ENCODE data around the gene TMTC1. TPM values are rescaled to one million over a fixed set of nuclear protein-coding genes. Genes with fewer than 3 reads are reported as not detected.
A peak's percentile ranks its signal among the peaks of the same experiment; 100 is the strongest.

Gene TMTC1
- total and polyA plus RNA-seq, 8 donors: 0.85 to 37.7 (median 1.9) TPM

- DNase-seq (no peak), ATAC-seq (no peak)
- H3K36me3 ChIP-seq: no peaks in the 10 kb centered on the region
- intact Hi-C loops (cut with DNase I): no loop called here
- no peak overlapping the region for H3K4me3 ChIP-seq
- H3K27me3 ChIP-seq: no peaks in the 10 kb centered on the region
- no peaks in the 10 kb centered on the region for H3K9me3 ChIP-seq
- H3K4me1 ChIP-seq: no peaks in the 10 kb centered on the region
- no peak overlapping the region for H3K27ac ChIP-seq
- no peak for TF ChIP-seq CTCF (IDR thresholded peaks at IDR 0.05)
Measured at GRCh38 chr12:29660847-29661246, 122.9 kb downstream of the TMTC1 start.

DNA sequence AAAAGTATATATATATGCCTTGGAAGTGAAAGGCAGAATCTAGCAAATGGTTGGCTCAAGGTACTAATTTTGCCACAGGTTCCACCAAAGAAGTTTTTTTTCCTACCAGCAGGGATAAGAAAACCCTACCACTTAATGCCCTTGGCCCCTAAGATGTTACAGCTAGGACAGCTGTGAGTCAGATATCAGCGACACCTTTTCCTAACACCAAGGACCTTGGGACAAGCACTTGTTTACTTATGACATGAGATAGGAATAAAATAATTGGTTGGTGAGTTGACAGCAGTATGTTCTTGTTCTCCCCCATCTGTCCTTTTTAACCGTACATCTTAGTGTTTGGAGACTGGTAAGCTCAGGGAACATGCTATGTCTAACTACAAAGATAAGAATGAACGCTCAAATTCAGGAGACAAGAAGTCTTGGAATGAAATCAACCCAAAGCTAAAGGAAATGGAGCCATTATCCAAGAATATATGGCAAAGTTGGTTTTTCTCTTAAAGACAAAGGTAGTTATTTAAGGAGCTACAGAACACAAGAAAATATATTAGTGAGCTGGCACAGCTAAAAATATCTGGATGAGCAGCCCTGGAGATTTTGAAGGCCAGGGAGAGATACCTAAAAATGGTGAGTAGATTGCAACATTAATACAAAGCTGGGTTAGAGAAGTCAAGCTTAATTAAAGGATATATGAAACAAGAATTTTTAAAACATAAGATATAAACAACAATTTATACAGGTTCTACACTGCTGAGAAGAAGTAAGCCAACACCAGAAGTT lies 126.8 kb downstream of the TMTC1 start:
- ATAC-seq: no peak
- Histone ChIP-seq H3K36me3 (no peaks in the 10 kb centered on the region), H3K9me3 (no peaks in the 10 kb centered on the region), H3K4me3 (no peak overlapping the region), H3K27ac (no peak overlapping the region), H3K4me1 (no peaks in the 10 kb centered on the region), H3K27me3 (no peaks in the 10 kb centered on the region)
- no peak for TF ChIP-seq CTCF (IDR thresholded peaks at IDR 0.05)
- intact Hi-C loops (cut with DNase I): no loop called here
- no peak for DNase-seq

DNA sequence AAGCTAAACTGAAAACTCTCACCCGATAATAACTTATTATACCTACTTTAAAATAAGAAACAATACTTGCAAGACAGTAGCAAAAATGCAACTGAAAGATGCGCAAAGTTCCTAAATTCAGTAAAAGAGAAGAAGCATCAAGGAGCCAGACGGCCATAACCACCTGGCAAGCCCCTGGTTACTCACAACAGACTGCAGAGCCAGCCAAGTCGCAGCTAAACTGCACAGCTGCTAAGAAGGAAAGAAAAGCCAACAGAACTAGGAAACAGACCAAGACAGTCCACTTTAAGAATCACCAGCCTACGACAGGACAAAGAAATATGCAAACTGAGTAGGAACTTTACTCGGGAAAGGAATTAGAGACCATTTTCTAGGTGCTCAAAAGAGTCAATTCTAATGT lies 127.9 kb downstream of the TMTC1 start:
- ATAC-seq (no peak), DNase-seq (peak in 1 of 4 donors; percentile 5)
- no peak overlapping the region for H3K4me3 ChIP-seq
- no peaks in the 10 kb centered on the region for H3K4me1 ChIP-seq
- no peaks in the 10 kb centered on the region for H3K9me3 ChIP-seq
- H3K27ac ChIP-seq: no peak overlapping the region
- no peak for TF ChIP-seq CTCF (IDR thresholded peaks at IDR 0.05)
- no peaks in the 10 kb centered on the region for H3K27me3 ChIP-seq
- H3K36me3 ChIP-seq: no peaks in the 10 kb centered on the region
- intact Hi-C loops (cut with DNase I): no loop called here

GRCh38 chr12:29653286-29653685 lies 130.5 kb downstream of the TMTC1 start:
- TF ChIP-seq CTCF (IDR thresholded peaks at IDR 0.05): no peak
- H3K4me1 ChIP-seq: no peaks in the 10 kb centered on the region
- no peaks in the 10 kb centered on the region for H3K27me3 ChIP-seq
- intact Hi-C loops (cut with DNase I): no loop called here
- ATAC-seq: no peak
- H3K27ac ChIP-seq: no peak overlapping the region
- no peak for DNase-seq
- no peaks in the 10 kb centered on the region for H3K36me3 ChIP-seq
- no peaks in the 10 kb centered on the region for H3K9me3 ChIP-seq
- no peak overlapping the region for H3K4me3 ChIP-seq

- Histone ChIP-seq H3K9me3 (no peaks in the 10 kb centered on the region), H3K27me3 (no peaks in the 10 kb centered on the region), H3K27ac (no peak overlapping the region), H3K36me3 (no peaks in the 10 kb centered on the region), H3K4me3 (no peak overlapping the region), H3K4me1 (no peaks in the 10 kb centered on the region)
- intact Hi-C loops (cut with DNase I): no loop called here
- TF ChIP-seq CTCF (IDR thresholded peaks at IDR 0.05): no peak
- ATAC-seq: no peak
- DNase-seq: no peak
Measured at GRCh38 chr12:29650371-29650770, 133.4 kb downstream of the TMTC1 start.
